Activated T-helper 1 cell treated with Interleukin-2 at 50 U/mL for 16 hours (primary cell): ENCODE data around the gene AMDHD2.

Experiments
- DNase-seq: peaks from one replicate; pipeline ENCODE4 v3.0.0-alpha.2; 2020; ENCODE audit warnings: low read depth

The AMDHD2 gene

GRCh38 chr16:2483939-2484897 is 36.0 kb upstream of the AMDHD2 start:
- DNase-seq = no peak

- no peak for DNase-seq
Observed at GRCh38 chr16:2484898-2485508, 35.2 kb upstream of the AMDHD2 start.

GRCh38 chr16:2485811-2486507 is 34.2 kb upstream of the AMDHD2 start:
- no peak for DNase-seq

GRCh38 chr16:2486645-2487516 is 33.3 kb upstream of the AMDHD2 start:
- peak; percentile 58 for DNase-seq

- no peak for DNase-seq
Observed at GRCh38 chr16:2487517-2487842, 32.7 kb upstream of the AMDHD2 start.

GRCh38 chr16:2487903-2488531 is 32.2 kb upstream of the AMDHD2 start:
- DNase-seq = no peak

GRCh38 chr16:2489581-2489980 is 30.6 kb upstream of the AMDHD2 start:
- DNase-seq = no peak

GRCh38 chr16:2490190-2491105 is 29.7 kb upstream of the AMDHD2 start:
- DNase-seq = no peak

- DNase-seq = no peak
Observed at GRCh38 chr16:2492292-2492691, 27.9 kb upstream of the AMDHD2 start.

- no peak for DNase-seq
Observed at GRCh38 chr16:2493605-2494004, 26.6 kb upstream of the AMDHD2 start.

- no peak for DNase-seq
Observed at GRCh38 chr16:2494616-2495015, 25.6 kb upstream of the AMDHD2 start.

- no peak for DNase-seq
Observed at GRCh38 chr16:2495041-2495440, 25.1 kb upstream of the AMDHD2 start.

- no peak for DNase-seq
Observed at GRCh38 chr16:2496223-2497115, 23.7 kb upstream of the AMDHD2 start.

GRCh38 chr16:2497116-2497630 is 23.0 kb upstream of the AMDHD2 start:
- no peak for DNase-seq

GRCh38 chr16:2497695-2498484 is 22.3 kb upstream of the AMDHD2 start:
- DNase-seq = no peak

- no peak for DNase-seq
Observed at GRCh38 chr16:2498531-2499253, 21.5 kb upstream of the AMDHD2 start.

GRCh38 chr16:2499454-2499853 is 20.7 kb upstream of the AMDHD2 start:
- DNase-seq = no peak
